Activated CD4-positive, alpha-beta T cell treated with anti-CD3 and anti-CD28 coated beads, Interleukin-2, amount 10 ng/mL, durations not matched to agents 24 days and 14 days (primary cell): Measurements from ENCODE around the gene TMEM132C. TPM values are rescaled to one million over a fixed set of nuclear protein-coding genes. Genes with fewer than 3 reads are reported as not detected.

ENCODE experiments used
- DNase-seq: peaks from one replicate; pipeline ENCODE4 v3.0.0; 2022
- H3K27ac Mint-ChIP-seq: one replicate; pipeline ENCODE4 v1.8.0; 2022; ENCODE audit warnings: mild to moderate bottlenecking, mixed read lengths
- H3K27me3 Mint-ChIP-seq: one replicate; pipeline ENCODE4 v1.8.0; 2022; ENCODE audit warnings: mixed read lengths
- H3K36me3 Mint-ChIP-seq: one replicate; pipeline ENCODE4 v1.8.0; 2022; ENCODE audit warnings: low read depth, mild to moderate bottlenecking, mixed read lengths
- H3K4me1 Mint-ChIP-seq: one replicate; pipeline ENCODE4 v1.8.0; 2021; ENCODE audit warnings: mixed read lengths
- H3K4me3 Mint-ChIP-seq: one replicate; pipeline ENCODE4 v1.8.0; 2022; ENCODE audit warnings: mild to moderate bottlenecking, moderate library complexity, mixed read lengths
- H3K9me3 Mint-ChIP-seq: one replicate; pipeline ENCODE4 v1.8.0; 2021; ENCODE audit warnings: mixed read lengths
- intact Hi-C: fragments of 100-400 bp; cut with micrococcal nuclease; formaldehyde crosslinking; loops from one replicate; pipeline ENCODE4 v1.15.1; 2023
- total RNA-seq: library from RNA; stranded (reverse); gene quantifications from 2 replicates; pipeline ENCODE4 v1.2.3, GENCODE V29; 2022

The TMEM132C gene
- total RNA-seq, 1 donor from 2014 or later: not detected

DNA sequence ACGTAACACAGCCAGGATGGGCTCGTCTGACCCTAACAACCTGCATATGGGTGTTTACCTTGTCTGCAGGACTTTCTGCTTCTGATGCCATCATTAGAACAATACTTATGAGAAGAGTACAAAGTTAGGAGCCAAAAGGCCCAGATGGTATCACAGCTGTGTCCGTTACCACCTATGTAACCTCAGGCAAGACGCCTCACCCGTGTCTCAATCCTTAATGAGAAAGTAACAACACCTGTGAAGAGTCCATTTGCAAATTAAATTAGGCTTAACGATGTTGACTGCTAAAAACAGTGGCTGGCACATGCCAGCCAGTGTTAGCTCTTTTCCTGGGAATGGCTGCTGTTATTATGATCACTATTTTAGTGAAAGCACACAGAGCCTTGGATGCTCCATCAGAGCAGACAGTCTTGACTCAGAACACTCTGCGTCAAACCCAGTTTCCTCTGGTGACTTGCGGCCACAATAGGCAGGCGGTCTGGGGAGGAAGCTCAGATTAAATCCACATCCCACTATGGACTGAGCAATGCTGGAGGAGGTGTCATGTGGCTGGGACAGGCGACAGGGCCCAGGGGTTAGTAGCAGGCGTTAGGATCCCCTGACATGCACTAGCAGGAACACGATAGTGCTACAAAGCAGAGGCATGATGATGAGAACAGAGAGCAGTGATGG, 431.5 kb downstream of the TMEM132C start:
- Mint-ChIP-seq H3K27me3 (no peaks in the 10 kb centered on the region), H3K4me1 (no peaks in the 10 kb centered on the region), H3K4me3 (no peak overlapping the region), H3K27ac (no peak overlapping the region), H3K9me3 (peaks cover 4% of the 10 kb centered on the region), H3K36me3 (no peaks in the 10 kb centered on the region)
- intact Hi-C loops: no loop called here
- DNase-seq: no peak

DNA sequence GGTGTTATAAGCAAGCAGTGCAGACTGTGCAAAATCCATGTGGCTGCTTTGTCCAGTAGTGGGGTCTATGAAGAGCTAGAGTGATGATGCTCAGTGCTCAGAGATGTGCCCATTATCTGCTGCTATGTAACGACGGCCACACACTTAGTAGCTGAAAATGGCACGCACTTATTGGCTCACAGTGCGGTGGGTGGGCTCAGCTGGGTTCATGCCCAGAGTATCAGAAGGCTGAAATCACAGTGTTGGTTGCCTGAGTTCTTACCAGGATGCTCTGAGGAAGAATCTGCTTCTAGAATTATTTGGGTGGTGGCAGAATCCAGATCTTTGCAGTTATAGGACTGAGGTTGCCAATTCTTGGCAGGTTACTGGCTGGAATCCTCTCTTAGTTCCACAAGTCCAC, 432.1 kb downstream of the TMEM132C start:
- H3K27ac Mint-ChIP-seq: no peak overlapping the region
- no peak for DNase-seq
- no peaks in the 10 kb centered on the region for H3K27me3 Mint-ChIP-seq
- no peaks in the 10 kb centered on the region for H3K4me1 Mint-ChIP-seq
- intact Hi-C loops: no loop called here
- no peaks in the 10 kb centered on the region for H3K36me3 Mint-ChIP-seq
- peaks cover 4% of the 10 kb centered on the region for H3K9me3 Mint-ChIP-seq
- H3K4me3 Mint-ChIP-seq: no peak overlapping the region

DNA sequence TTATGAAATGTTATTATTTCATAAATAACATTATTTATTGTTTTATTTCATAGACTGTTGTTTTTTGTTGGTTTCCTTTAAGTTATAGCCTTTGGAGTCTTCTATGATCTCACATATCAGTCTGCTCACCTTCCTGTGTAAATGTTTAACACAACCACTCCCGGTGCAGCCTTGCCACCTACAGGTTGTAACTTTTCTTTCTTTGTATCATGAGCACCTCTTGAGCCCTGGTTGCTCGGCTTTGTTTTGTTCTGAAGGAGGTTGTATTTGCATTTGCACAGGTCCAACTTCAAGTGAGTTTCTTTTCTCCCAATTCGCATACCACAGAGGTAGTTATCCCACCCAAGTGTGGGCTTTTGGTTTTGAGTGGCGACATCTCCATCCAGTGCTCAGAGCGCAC, 435.4 kb downstream of the TMEM132C start:
- Mint-ChIP-seq H3K36me3 (no peaks in the 10 kb centered on the region), H3K27ac (no peak overlapping the region), H3K4me1 (no peaks in the 10 kb centered on the region), H3K9me3 (no peaks in the 10 kb centered on the region), H3K27me3 (no peaks in the 10 kb centered on the region), H3K4me3 (no peak overlapping the region)
- DNase-seq: no peak
- intact Hi-C loops: no loop called here

- Mint-ChIP-seq H3K27ac (no peak overlapping the region), H3K36me3 (no peaks in the 10 kb centered on the region), H3K4me3 (no peak overlapping the region), H3K4me1 (no peaks in the 10 kb centered on the region), H3K9me3 (no peaks in the 10 kb centered on the region), H3K27me3 (no peaks in the 10 kb centered on the region)
- no peak for DNase-seq
- intact Hi-C loops: no loop called here
These were observed 438.2 kb downstream of the TMEM132C start for GRCh38 chr12:128705140-128705539.

GRCh38 chr12:128707488-128707887, 440.5 kb downstream of the TMEM132C start:
- Mint-ChIP-seq H3K36me3 (no peaks in the 10 kb centered on the region), H3K27me3 (no peaks in the 10 kb centered on the region), H3K27ac (no peak overlapping the region), H3K4me3 (no peak overlapping the region), H3K4me1 (no peaks in the 10 kb centered on the region), H3K9me3 (no peaks in the 10 kb centered on the region)
- intact Hi-C loops: no loop called here
- DNase-seq: no peak

DNA sequence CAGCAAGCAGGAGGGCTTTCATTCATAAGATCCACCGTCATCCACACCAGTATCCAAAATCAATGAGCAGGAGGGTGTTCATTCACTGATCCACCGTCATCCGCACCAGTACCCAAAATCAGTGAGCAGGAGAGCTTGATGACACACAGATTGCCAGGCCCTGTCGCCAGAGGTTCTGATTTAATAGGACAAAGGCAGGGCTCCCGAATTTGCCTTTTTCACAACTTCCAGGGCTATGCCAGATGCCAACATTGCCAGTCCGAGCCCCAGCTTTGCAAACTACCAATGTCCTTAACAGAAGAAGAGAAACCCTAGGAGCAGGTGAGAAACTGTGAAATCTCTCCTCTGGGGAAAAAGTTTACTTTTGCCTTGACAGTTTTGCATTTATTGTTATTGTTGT, 441.8 kb downstream of the TMEM132C start:
- Mint-ChIP-seq H3K27ac (no peak overlapping the region), H3K27me3 (no peaks in the 10 kb centered on the region), H3K36me3 (no peaks in the 10 kb centered on the region), H3K9me3 (no peaks in the 10 kb centered on the region), H3K4me1 (no peaks in the 10 kb centered on the region), H3K4me3 (no peak overlapping the region)
- intact Hi-C loops: no loop called here
- DNase-seq: no peak

DNA sequence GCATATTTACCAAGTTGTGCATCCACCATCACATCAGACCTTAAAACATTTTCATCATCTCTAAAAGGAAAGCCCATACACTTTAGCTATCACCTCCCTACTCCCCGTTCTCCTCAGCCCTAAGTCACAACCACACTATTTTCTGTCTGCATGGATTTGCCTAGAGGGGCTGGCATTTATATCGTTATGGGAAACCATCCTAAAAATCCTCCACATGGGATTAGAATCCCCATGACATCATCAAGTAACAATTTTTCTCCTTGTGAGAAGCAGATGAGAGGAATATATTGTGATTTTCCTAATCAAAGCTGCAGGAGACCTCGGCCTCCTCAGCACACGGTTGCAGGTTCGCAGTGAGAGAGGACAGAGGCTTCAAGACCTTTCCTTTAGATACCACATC, 442.7 kb downstream of the TMEM132C start:
- Mint-ChIP-seq H3K4me1 (no peaks in the 10 kb centered on the region), H3K36me3 (no peaks in the 10 kb centered on the region), H3K27me3 (no peaks in the 10 kb centered on the region), H3K27ac (no peak overlapping the region), H3K9me3 (no peaks in the 10 kb centered on the region), H3K4me3 (no peak overlapping the region)
- intact Hi-C loops: no loop called here
- no peak for DNase-seq

DNA sequence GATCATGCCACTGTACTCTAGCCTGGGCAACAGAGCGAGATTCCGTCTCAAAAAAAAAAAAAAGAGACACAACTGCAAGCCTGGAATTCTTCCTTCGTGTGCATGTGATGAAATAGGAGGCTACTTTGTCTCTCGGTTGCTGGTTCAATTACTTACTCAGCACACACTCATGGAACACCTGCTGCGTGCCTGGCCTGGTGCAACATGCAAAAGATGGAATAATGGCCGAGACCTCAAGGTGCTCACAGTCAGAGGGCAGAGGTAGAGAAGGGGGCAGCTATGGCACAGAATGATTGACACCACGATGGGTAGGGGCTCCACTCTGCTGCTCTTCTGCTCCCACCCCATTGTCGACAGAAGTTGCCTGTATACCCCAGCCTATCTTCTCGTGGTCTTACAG, 444.5 kb downstream of the TMEM132C start:
- H3K27ac Mint-ChIP-seq: no peak overlapping the region
- no peak overlapping the region for H3K4me3 Mint-ChIP-seq
- no peaks in the 10 kb centered on the region for H3K4me1 Mint-ChIP-seq
- no peaks in the 10 kb centered on the region for H3K9me3 Mint-ChIP-seq
- no peak for DNase-seq
- no peaks in the 10 kb centered on the region for H3K36me3 Mint-ChIP-seq
- intact Hi-C loops: no loop called here
- H3K27me3 Mint-ChIP-seq: no peaks in the 10 kb centered on the region

DNA sequence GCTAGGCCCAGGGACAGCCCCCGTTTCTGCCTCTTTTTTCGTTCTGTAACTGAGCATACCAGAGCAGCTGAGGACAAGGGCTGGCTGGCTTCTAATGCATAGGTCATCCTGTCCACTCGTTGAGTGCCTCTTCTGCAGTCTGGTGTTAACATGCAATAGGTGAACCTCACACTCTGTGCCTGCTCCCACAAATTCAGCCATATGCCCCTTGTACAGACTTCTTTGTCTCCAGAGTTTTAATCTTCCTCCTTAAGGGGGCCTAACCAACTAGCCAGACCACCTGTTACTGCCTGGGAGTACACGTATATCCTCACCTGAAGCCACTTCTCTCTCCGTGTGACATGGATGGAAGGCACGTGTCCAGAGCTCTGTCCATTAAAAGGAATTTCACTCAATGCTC, 445.7 kb downstream of the TMEM132C start:
- Mint-ChIP-seq H3K27ac (no peak overlapping the region), H3K27me3 (no peaks in the 10 kb centered on the region), H3K9me3 (no peaks in the 10 kb centered on the region), H3K36me3 (no peaks in the 10 kb centered on the region), H3K4me3 (no peak overlapping the region), H3K4me1 (no peaks in the 10 kb centered on the region)
- no peak for DNase-seq
- intact Hi-C loops: no loop called here

DNA sequence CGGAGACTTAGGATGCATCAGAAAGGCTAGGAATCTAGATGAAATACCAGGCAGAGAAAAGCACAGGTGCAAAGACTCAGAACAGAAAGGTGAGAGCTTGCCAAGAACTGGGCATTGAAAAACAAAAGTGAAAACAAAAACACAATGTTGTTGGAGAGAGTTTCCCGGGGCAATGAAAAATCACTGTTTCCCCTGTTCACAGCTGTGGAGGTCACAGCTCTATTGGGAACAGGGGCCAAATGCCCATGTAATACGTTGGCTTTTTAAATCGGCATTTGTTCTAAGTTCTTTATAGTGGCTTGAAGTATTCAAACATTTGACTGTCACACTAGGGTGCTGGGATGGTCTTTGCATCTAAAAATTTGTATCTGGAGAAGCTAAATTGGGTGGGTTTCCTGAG, 448.5 kb downstream of the TMEM132C start:
- no peaks in the 10 kb centered on the region for H3K36me3 Mint-ChIP-seq
- H3K27me3 Mint-ChIP-seq: no peaks in the 10 kb centered on the region
- no peak overlapping the region for H3K27ac Mint-ChIP-seq
- no peak overlapping the region for H3K4me3 Mint-ChIP-seq
- no peaks in the 10 kb centered on the region for H3K9me3 Mint-ChIP-seq
- intact Hi-C loops: no loop called here
- H3K4me1 Mint-ChIP-seq: no peaks in the 10 kb centered on the region
- DNase-seq: no peak

- intact Hi-C loops: no loop called here
- Mint-ChIP-seq H3K27me3 (peaks cover 2% of the 10 kb centered on the region), H3K9me3 (no peaks in the 10 kb centered on the region), H3K27ac (no peak overlapping the region), H3K4me1 (no peaks in the 10 kb centered on the region), H3K36me3 (no peaks in the 10 kb centered on the region), H3K4me3 (no peak overlapping the region)
- DNase-seq: no peak
These were observed 457.6 kb downstream of the TMEM132C start for GRCh38 chr12:128724468-128725046.

DNA sequence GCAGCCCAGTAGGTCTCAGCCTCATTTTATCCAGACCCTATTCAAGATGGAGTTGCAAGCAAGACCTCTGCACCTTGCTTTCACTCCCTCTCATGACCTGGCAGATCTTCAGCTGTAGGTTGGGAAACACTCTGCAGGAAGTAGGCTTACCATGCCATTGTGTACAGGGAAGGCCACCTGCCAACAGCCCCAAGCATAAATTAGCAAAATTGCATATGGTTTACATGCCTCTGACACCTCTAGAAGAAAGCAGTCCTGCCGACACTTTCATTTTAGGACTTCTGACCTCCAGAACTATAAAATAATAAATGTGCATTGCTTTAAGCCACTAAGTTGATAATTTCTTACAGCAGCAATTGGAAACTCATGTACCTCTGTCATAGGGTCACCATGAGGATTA, 459.9 kb downstream of the TMEM132C start:
- H3K36me3 Mint-ChIP-seq: no peaks in the 10 kb centered on the region
- H3K27ac Mint-ChIP-seq: no peak overlapping the region
- H3K4me3 Mint-ChIP-seq: no peak overlapping the region
- H3K27me3 Mint-ChIP-seq: peaks cover 4% of the 10 kb centered on the region
- intact Hi-C loops: no loop called here
- no peaks in the 10 kb centered on the region for H3K9me3 Mint-ChIP-seq
- no peak for DNase-seq
- no peaks in the 10 kb centered on the region for H3K4me1 Mint-ChIP-seq

DNA sequence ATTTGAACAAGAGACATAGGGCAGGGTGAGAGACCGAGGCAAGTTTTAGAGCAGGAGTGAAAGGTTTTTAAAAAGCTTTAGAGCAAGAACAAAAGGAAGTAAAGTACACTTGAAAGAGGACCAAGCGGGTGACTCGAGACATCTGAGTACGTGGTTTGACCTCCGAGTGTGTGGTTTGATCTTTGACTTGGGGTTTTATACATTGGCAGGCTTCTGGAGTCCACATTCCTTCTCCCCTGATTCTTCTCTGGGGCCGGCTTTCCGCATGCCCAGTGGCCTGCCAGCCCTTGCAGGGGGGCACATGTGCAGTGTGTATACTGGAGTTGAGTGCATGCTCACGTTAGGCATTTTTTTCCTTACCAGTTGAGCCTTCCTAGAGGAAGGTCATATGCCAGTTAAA, 460.5 kb downstream of the TMEM132C start:
- no peak for DNase-seq
- Mint-ChIP-seq H3K4me3 (no peak overlapping the region), H3K4me1 (no peaks in the 10 kb centered on the region)

DNA sequence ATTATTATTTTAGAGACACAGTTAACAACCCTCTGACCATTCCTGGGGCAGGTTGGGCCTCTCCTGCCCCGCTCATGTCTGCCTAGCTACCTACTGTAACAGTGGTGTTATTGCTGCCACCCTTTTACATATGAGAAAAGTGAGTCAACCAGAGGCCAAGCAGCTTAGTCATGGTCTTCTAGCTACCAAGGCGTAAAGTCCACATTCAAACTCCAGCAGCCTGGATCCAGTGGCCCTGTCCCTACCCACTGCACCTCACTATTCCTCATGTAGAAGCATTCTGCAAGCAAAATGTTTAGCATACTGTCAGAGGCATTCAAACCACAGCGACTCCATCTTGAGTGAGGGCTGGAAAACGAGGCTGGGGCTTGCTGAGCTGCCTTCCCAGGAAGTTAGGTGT, 461.0 kb downstream of the TMEM132C start:
- no peak for DNase-seq
- H3K27me3 Mint-ChIP-seq: peaks cover 4% of the 10 kb centered on the region
- intact Hi-C loops: no loop called here
- no peak overlapping the region for H3K27ac Mint-ChIP-seq
- no peaks in the 10 kb centered on the region for H3K9me3 Mint-ChIP-seq
- no peaks in the 10 kb centered on the region for H3K36me3 Mint-ChIP-seq
- no peaks in the 10 kb centered on the region for H3K4me1 Mint-ChIP-seq
- no peak overlapping the region for H3K4me3 Mint-ChIP-seq

More for the DNA sequence above, 460.5 kb downstream of the TMEM132C start:
- H3K27me3 Mint-ChIP-seq: peaks cover 4% of the 10 kb centered on the region
- intact Hi-C loops: no loop called here
- H3K36me3 Mint-ChIP-seq: no peaks in the 10 kb centered on the region
- no peak overlapping the region for H3K27ac Mint-ChIP-seq
- H3K9me3 Mint-ChIP-seq: no peaks in the 10 kb centered on the region

GRCh38 chr12:128729628-128730121, 462.7 kb downstream of the TMEM132C start:
- H3K27ac Mint-ChIP-seq: no peak overlapping the region
- no peaks in the 10 kb centered on the region for H3K9me3 Mint-ChIP-seq
- no peaks in the 10 kb centered on the region for H3K4me1 Mint-ChIP-seq
- peaks cover 4% of the 10 kb centered on the region for H3K27me3 Mint-ChIP-seq
- no peak for DNase-seq
- no peak overlapping the region for H3K4me3 Mint-ChIP-seq
- intact Hi-C loops: no loop called here
- no peaks in the 10 kb centered on the region for H3K36me3 Mint-ChIP-seq
